Gastroesophageal sphincter (tissue), 4 donors: ENCODE measurements around the gene ACAP1. TPM values are rescaled to one million over a fixed set of nuclear protein-coding genes. Genes with fewer than 3 reads are reported as not detected.
A peak's percentile ranks its signal among the peaks of the same experiment; 100 is the strongest.
"Not testable (repeated sequence)": the region's sequence is repeated elsewhere in the genome, so short reads cannot be mapped to it uniquely, and the experiment has no call there.

Experiments
- ATAC-seq: fragments of 150-250 bp; one replicate; pipeline ENCODE4 v1.9.1; 2016; ENCODE audit warnings: mild to moderate bottlenecking, moderate library complexity
- H3K27ac ChIP-seq, 4 donors: fragments of 200-600 bp; sonication (generic) in 3 of 4; 1 replicate in 3 of 4; 2 replicates in 1 of 4; pipeline ENCODE4 v1.5.1; 2016 to 2019
- H3K27me3 ChIP-seq: fragments of 200-600 bp; sonication (generic); one replicate; pipeline ENCODE4 v1.5.1; 2019
- H3K36me3 ChIP-seq, 2 donors: fragments of 200-600 bp; sonication (generic); one replicate each; pipeline ENCODE4 v1.5.1; 2019; ENCODE audit warnings: control low read depth in 1 of 2
- H3K4me1 ChIP-seq, 3 donors: fragments of 200-600 bp; sonication (generic); 1 replicate in 2 of 3; 2 replicates in 1 of 3; pipeline ENCODE4 v1.5.1; 2016 to 2019; ENCODE audit warnings: control low read depth in 2 of 3
- H3K4me3 ChIP-seq, 2 donors: fragments of 200-600 bp; sonication (generic); one replicate each; pipeline ENCODE4 v1.5.1; 2019; ENCODE audit warnings: mild to moderate bottlenecking in 1 of 2, moderate library complexity in 1 of 2
- H3K9me3 ChIP-seq, 3 donors: fragments of 200-600 bp; sonication (generic); one replicate each; pipeline ENCODE4 v1.5.1; 2017 to 2019; ENCODE audit warnings: control low read depth in 2 of 3
- EP300 ChIP-seq: sonication (generic); formaldehyde crosslinking; IDR thresholded peaks from one replicate; pipeline ENCODE4 v1.6.1; 2017; ENCODE audit warnings: antibody characterized with exemption, mild to moderate bottlenecking
- POLR2A ChIP-seq, 2 donors: fragments of 450-650 bp; IDR thresholded peaks; one replicate each; pipeline ENCODE4 v1.6.1; 2017; ENCODE audit warnings: antibody characterized with exemption in 2 of 2, mild to moderate bottlenecking in 2 of 2, moderate library complexity in 1 of 2
- POLR2AphosphoS5 ChIP-seq: sonication (generic); formaldehyde crosslinking; IDR thresholded peaks from one replicate; pipeline ENCODE4 v1.6.1; 2017; ENCODE audit warnings: antibody characterized with exemption
- WGBS, 2 donors: methylation state at CpG; one replicate each; pipeline ENCODE4 v1.1.5; 2018; ENCODE audit warnings: low coverage in 1 of 2; 5-methylcytosine and 5-hydroxymethylcytosine counted together
- total RNA-seq, 4 donors: library from RNA; depleted of rRNA; stranded (reverse); fragments of >200 nt; gene quantifications; one replicate each; pipeline ENCODE4 v1.1.0, GENCODE V29; 2016
- TF ChIP-seq, protein P1 (sequence below), 4 experiments: fragments of 200-600 bp in 2 of 4; fragments of 450-650 bp in 2 of 4; sonication (generic) in 1 of 4; IDR thresholded peaks; one replicate each; pipeline ENCODE4 v1.5.1; 2017 to 2019; ENCODE audit warnings: antibody characterized with exemption in 4 of 4, mild to moderate bottlenecking in 2 of 4, moderate library complexity in 2 of 4

Gene ACAP1
- total RNA-seq, 4 donors from 2014 or later = 2.0 to 4.6 (median 3.5) TPM

GRCh38 chr17:7329997-7330637, 6.2 kb upstream of the ACAP1 start:
- Histone ChIP-seq H3K36me3 (peaks cover 0 to 20% of the 10 kb centered on the region in 2 donors), H3K4me3 (peak overlapping the region; percentile 60 to 63), H3K9me3 (no peaks in the 10 kb centered on the region), H3K27ac (peak overlapping the region; percentile 72 to 96 (median 90)), H3K27me3 (peaks cover 17% of the 10 kb centered on the region), H3K4me1 (peaks cover 0 to 31% (median 14%) of the 10 kb centered on the region in 3 donors)
- no peak for TF ChIP-seq POLR2A (IDR thresholded peaks at IDR 0.05)
- TF ChIP-seq, protein P1, sequence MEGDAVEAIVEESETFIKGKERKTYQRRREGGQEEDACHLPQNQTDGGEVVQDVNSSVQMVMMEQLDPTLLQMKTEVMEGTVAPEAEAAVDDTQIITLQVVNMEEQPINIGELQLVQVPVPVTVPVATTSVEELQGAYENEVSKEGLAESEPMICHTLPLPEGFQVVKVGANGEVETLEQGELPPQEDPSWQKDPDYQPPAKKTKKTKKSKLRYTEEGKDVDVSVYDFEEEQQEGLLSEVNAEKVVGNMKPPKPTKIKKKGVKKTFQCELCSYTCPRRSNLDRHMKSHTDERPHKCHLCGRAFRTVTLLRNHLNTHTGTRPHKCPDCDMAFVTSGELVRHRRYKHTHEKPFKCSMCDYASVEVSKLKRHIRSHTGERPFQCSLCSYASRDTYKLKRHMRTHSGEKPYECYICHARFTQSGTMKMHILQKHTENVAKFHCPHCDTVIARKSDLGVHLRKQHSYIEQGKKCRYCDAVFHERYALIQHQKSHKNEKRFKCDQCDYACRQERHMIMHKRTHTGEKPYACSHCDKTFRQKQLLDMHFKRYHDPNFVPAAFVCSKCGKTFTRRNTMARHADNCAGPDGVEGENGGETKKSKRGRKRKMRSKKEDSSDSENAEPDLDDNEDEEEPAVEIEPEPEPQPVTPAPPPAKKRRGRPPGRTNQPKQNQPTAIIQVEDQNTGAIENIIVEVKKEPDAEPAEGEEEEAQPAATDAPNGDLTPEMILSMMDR (IDR thresholded peaks at IDR 0.05) = no peak
- no peak for TF ChIP-seq EP300
- TF ChIP-seq POLR2AphosphoS5 = no peak
- 0% methylated on average over 7 of the region's 34 CpGs; no CpG with 5 or more reads in 1 of the 2 donors for WGBS, 2 donors
- ATAC-seq = peak; percentile 77

DNA sequence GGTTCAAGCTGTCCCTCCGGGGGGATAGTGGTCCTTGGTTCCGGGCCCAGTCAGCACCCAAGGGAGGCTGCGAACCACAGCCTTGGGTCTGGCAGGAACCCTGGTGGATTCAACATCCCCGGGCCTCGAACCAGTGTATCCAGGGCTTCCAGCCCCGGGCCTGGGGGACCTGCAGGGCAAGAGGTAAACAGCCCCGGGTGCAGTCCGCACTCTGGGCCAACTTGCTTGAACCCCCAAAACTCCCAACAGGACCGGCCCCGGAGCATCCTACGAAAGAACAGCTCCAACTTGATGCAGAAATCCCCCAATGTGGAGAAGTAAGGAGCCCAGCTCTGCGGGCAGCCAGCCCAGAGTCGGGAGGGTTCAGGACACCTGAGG, 5.7 kb upstream of the ACAP1 start:
- peaks cover 0 to 31% (median 14%) of the 10 kb centered on the region in 3 donors for H3K4me1 ChIP-seq
- peak overlapping the region; percentile 60 to 63 for H3K4me3 ChIP-seq
- peaks cover 22% of the 10 kb centered on the region for H3K27me3 ChIP-seq
- H3K9me3 ChIP-seq = no peaks in the 10 kb centered on the region
- peaks cover 0 to 15% of the 10 kb centered on the region in 2 donors for H3K36me3 ChIP-seq
- TF ChIP-seq, protein P1 (IDR thresholded peaks at IDR 0.05) = no peak
- no peak for TF ChIP-seq POLR2AphosphoS5
- TF ChIP-seq EP300 = no peak
- no peak for TF ChIP-seq POLR2A (IDR thresholded peaks at IDR 0.05)
- 100% methylated on average over 1 of the region's 13 CpGs; no CpG with 5 or more reads in 1 of the 2 donors for WGBS, 2 donors
- ATAC-seq = no peak
- peak overlapping the region; percentile 72 to 96 (median 90) for H3K27ac ChIP-seq

- TF ChIP-seq POLR2A (IDR thresholded peaks at IDR 0.05) (no peak), POLR2AphosphoS5 (no peak), EP300 (no peak)
- TF ChIP-seq, protein P1 (IDR thresholded peaks at IDR 0.05) = no peak
- Histone ChIP-seq H3K27ac (no peak overlapping the region), H3K27me3 (peaks cover 37% of the 10 kb centered on the region), H3K4me1 (peaks cover 0 to 29% (median 14%) of the 10 kb centered on the region in 3 donors), H3K4me3 (no peak overlapping the region), H3K36me3 (peaks cover 0 to under 1% of the 10 kb centered on the region in 2 donors), H3K9me3 (no peaks in the 10 kb centered on the region)
- WGBS, 2 donors = 33 to 40% methylated on average over 2 to 3 of the region's 7 CpGs
- ATAC-seq = no peak
These were observed 4.2 kb upstream of the ACAP1 start for GRCh38 chr17:7332111-7332510.

DNA sequence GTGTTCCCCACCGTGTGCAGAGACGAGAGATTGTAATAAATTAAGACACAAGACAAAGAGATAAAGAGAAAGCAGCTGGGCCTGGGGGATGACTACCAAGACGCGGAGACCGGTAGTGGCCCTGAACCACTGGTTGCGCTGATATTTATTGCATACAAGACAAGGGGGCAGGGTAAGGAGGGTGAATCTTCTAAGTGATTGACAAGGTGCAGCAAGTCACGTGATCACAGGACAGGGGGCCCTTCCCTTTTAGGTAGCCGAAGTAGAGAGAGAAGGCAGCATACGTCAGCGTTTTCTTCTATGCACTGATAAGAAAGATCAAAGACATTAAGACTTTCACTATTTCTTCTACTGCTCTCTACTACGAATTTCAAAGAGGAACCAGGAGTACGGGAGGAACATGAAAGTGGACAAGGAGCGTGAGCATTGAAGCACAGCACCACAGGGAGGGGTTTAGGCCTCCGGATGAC, 3.7 kb upstream of the ACAP1 start:
- H3K4me3 ChIP-seq, H3K27ac ChIP-seq, H3K36me3 ChIP-seq, H3K9me3 ChIP-seq, ATAC-seq: not testable (repeated sequence)
- WGBS, 2 donors = 34 to 66% methylated on average over 8 to 13 of the region's 14 CpGs
- peaks cover 40% of the 10 kb centered on the region for H3K27me3 ChIP-seq
- H3K4me1 ChIP-seq = peaks cover 0 to 23% (median 14%) of the 10 kb centered on the region in 3 donors

GRCh38 chr17:7334938-7335538, 1.3 kb upstream of the ACAP1 start:
- peaks cover 58% of the 10 kb centered on the region for H3K27me3 ChIP-seq
- H3K27ac ChIP-seq = no peak overlapping the region
- H3K9me3 ChIP-seq = no peaks in the 10 kb centered on the region
- ATAC-seq = no peak
- 80% methylated on average over 2 of the region's 3 CpGs; no CpG with 5 or more reads in 1 of the 2 donors for WGBS, 2 donors
- TF ChIP-seq, protein P1 (IDR thresholded peaks at IDR 0.05) = no peak
- TF ChIP-seq POLR2AphosphoS5 = no peak
- TF ChIP-seq EP300 = no peak
- TF ChIP-seq POLR2A (IDR thresholded peaks at IDR 0.05) = no peak
- no peak overlapping the region for H3K4me3 ChIP-seq
- H3K4me1 ChIP-seq = peaks cover 0 to 10% (median 6%) of the 10 kb centered on the region in 3 donors
- H3K36me3 ChIP-seq = no peaks in the 10 kb centered on the region

DNA sequence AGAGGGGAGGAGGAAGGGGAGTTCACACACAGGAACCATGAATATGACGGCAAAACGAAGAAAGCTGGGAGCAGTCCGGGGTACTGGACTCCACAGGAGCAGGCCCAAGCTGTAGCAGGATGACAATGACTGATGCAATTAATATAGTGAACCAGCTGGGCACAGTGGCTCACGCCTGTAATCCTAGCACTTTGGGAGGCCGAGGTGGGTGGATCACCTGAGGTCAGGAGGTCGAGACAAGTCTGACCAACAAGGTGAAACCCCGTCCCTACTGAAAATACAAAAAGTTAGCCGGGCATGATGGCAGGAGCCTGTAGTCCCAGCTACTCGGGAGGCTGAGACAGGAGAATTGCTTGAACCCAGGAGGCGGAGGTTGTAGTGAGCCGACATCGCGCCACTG, 564 bp upstream of the ACAP1 start:
- not testable (repeated sequence) for H3K4me1 ChIP-seq, H3K9me3 ChIP-seq, H3K4me3 ChIP-seq, H3K27ac ChIP-seq, ATAC-seq, H3K36me3 ChIP-seq
- WGBS, 2 donors = 44 to 73% methylated on average over 3 to 13 of the region's 13 CpGs
- H3K27me3 ChIP-seq = peaks cover 63% of the 10 kb centered on the region

DNA sequence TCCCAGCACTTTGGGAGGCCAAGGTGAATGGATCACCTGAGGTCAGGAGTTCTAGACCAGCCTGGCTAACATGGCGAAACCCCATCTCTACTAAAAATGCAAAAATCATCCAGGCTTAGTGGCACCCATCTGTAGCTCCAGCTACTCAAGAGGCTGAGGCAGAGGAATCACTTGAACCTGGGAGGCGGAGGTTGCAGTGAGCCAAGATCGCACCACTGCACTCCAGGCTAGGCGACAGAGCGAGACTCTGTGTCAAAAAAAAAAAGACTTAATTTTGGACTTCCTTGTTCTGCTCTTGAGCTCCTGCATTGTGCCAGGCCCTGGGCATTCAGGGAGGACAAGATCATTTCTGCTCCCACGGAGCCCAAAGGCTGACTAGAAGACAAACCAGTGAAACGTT, 1.3 kb downstream of the ACAP1 start:
- H3K9me3 ChIP-seq, H3K27ac ChIP-seq, ATAC-seq, H3K4me1 ChIP-seq, H3K4me3 ChIP-seq, H3K36me3 ChIP-seq: not testable (repeated sequence)
- 41 to 70% methylated on average over 2 to 3 of the region's 7 CpGs for WGBS, 2 donors
- peaks cover 81% of the 10 kb centered on the region for H3K27me3 ChIP-seq
